ENCODE results near the gene METTL16.

GRCh38 chr17:2542056-2542455 lies 30.4 kb upstream of the METTL16 start:
- TF ChIP-seq, protein P1, sequence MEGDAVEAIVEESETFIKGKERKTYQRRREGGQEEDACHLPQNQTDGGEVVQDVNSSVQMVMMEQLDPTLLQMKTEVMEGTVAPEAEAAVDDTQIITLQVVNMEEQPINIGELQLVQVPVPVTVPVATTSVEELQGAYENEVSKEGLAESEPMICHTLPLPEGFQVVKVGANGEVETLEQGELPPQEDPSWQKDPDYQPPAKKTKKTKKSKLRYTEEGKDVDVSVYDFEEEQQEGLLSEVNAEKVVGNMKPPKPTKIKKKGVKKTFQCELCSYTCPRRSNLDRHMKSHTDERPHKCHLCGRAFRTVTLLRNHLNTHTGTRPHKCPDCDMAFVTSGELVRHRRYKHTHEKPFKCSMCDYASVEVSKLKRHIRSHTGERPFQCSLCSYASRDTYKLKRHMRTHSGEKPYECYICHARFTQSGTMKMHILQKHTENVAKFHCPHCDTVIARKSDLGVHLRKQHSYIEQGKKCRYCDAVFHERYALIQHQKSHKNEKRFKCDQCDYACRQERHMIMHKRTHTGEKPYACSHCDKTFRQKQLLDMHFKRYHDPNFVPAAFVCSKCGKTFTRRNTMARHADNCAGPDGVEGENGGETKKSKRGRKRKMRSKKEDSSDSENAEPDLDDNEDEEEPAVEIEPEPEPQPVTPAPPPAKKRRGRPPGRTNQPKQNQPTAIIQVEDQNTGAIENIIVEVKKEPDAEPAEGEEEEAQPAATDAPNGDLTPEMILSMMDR (IDR thresholded peaks at IDR 0.05), result no peak
- no peak for TF ChIP-seq POLR2A (IDR thresholded peaks at IDR 0.05)

Data from heart left ventricle (tissue), 13 donors.